HG02981 (cell line): ENCODE results near the gene MYORG.

ENCODE experiments used
- ATAC-seq: cut with Tn5 transposase; IDR thresholded peaks from one replicate; pipeline ENCODE4 v1.9.1; 2021; ENCODE audit warnings: mild to moderate bottlenecking, moderate library complexity; ENCODE audit not compliant: unreplicated experiment

MYORG gene

DNA sequence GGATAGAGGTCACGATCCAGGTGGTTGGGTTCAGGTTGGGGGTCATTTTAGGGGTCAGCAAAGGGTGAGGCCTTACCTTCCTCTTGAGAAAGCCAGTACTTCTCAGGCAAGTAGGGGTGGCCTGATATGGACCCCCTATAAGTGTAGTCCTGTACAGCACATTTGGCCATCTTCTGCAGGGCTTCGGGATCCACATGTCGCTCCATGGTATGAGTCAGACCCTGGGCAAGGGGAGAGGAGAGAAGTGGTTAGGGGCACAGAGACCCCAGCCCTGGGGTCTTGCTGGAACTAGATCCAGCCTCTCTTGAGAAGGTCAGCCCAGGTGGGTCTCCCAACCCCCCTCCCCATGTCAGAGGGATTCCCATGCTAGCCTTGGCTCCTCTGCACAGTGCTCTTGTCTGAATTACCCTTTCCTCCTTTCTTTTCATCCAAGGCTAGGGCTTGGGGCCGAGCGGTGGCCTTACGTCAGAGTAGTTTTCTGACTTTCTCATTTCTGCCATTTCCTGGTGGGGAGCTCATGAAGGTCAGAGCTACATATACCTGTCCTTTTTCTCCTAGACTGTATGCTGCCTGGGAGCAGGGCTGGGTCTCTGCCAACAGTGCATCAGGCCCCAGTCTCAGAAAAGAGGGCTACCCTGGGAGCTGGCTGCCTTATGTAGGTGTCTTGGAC, 9.0 kb upstream of the MYORG start:
- ATAC-seq, result no peak

DNA sequence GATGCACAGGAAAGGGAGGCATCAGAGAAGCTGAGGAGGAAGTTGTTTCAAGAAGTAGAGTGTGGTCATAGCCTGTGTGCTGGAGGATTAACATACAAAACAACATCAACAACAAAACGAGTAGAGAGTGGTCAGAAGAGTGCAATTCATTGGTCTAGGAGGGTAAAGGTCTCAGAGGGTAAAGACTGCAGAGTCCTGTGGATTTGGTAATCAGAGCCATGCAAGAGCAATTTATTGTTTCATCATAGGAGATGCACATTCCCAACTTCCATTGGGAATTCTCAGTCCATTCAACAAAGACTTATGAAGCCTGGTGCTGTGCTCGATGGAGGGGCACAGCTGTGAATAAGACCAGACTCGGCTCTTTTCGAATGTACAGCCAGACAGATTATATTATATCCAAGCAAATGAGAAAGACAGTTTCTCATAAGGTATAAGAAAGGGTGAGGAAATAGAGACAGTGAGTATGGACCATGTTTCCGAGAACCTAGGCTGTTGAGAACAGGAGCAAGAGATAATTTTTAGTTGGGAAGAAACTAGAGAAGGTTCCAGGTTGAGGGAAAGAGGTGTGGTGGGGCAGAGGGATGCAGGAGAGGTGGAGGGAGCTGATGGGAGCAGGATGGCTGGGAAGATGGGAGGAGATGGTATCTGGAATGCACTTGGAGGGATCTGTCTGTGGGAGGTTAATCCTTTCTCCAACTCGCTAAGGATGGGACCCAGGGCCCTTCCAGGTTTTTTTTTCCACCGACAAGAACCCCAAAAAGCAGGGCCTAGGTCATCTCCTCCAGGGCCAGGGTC, 7.9 kb upstream of the MYORG start:
- no peak for ATAC-seq

DNA sequence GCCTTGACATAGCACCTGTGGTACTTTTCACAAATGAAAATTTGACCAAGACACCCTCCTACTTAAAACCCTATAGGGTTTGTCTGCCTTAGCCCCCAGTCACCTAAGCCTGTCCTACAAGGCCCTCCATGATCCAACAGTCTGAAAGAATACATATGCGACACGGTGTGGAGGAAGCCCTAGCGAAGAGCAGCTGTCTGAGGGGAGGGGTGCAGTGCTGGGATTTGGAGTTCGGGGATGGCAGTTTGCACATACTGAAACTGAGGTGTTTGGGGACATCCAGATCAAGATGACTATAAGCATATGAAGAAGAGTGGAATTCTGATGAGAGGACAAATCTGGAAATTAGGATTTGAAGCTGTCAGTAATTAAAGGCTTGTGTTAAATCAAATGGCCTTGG, 7.2 kb upstream of the MYORG start:
- no peak for ATAC-seq

DNA sequence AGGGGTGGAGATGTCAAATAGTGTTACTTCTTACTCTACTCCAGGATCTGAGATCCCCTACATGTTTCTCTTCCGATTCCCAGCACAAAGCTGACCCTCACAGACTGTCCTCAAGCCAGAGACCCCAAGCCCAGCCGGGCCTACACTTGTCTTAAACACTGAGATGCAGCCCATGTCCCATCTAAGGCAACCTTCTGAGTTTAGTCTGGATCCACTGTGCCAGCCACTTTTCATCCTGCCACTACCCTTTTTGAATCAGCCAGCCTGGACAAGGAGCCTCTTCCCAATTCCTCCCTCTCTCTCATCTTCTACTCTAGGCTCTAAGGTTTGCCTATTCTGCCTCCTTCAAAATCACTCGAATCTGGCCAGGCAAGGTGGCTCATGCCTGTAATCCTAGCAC, 6.2 kb upstream of the MYORG start:
- no peak for ATAC-seq

DNA sequence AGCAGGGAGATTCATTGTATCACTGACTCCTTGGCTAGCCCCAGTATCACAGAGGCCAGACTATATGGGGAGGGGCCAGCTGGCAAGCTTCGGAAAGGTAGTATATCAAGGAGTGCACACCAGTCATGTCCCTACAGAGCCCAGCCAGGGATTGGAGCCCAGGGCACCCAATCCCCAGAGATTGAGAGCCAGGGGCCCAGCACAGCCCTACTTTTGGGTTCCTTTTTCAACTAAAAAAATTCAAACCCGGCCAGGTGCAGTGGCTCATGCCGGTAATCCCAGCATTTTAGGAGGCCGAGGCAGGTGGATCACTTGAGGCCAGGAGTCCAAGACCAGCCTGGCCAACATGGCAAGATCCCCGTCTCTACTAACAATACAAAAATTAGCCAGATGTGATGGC, 5.4 kb upstream of the MYORG start:
- no peak for ATAC-seq

DNA sequence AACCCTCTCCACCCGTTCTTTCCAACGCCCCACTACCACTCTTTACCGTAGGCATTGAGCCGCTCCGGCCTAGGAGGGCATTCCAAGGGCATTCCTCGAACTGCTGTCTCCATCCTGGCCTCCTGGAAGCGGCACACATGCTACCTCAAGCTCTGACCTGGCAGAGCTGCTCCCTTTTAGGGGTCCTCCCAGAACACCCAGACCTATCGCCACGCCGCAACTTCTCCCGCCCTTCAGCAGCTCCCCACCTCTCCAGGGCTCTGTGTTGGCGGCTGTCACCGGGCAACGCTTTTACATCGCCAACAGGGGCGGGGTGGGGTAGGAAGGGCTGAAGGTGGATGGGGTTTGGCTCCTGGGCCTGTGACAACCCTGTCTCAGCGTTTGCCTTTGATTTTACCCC, 4.6 kb upstream of the MYORG start:
- no peak for ATAC-seq

DNA sequence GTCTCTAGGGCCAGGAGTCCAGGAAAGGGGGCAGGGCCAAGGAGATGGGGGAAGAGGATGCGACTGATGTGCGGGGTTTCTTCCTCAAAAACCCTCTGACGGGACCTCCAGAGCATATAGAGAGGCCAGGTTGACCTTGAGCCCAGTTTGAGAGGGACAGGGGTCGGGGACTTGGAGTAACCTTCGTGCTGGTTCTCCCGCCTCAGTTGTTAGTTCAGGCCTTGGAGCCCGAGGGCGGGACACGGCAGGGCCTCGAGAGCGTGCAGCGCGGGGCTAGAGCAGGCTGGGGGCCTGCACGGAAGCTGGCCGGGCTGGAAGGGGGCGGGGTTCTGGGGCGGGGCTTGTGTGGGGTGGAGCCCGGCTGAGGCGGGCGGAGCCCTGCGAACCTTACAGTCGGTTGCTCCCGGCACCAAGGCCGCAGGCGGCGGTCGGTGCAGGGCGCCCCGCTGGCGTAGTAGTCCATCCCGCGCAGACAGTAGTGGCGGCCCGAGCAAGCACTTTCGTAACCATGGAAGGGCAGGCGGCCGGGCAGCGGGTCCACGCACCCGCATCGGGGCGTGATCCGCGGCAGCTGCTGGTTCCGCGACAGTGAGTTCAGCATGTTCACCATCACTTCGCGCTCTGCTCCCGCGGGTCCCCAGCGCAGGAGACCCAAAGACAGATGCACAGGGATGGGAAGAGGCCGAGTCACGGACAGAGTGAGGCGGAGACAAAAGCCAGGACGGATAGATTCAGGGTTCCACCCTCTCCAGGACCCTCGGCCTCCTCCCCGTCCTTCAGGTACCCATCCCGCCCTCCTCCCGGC, 4.0 kb upstream of the MYORG start:
- no peak for ATAC-seq

DNA sequence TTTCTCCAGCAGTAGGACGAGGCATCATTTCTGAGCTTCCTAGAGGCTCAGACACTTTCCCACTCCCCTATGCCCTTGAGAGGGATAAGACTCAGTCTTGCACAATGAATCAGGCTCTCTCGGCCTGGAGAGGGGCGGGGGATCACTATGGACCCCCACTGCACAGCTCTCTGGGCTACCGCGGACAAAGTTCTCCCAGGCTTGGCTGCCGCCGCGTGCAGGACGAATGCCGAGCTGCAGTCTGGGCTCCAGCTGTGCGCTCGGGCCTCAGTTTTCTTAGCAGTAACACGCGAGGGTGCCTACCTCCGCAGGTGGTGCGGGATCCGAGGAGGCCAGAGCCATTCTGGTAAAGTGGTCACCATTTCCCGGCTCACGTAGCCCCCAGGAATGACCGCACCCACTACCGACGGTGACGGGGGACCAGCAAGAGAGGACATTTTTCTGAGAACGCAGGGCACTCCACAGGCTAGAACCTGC, 3.4 kb upstream of the MYORG start:
- no peak for ATAC-seq

DNA sequence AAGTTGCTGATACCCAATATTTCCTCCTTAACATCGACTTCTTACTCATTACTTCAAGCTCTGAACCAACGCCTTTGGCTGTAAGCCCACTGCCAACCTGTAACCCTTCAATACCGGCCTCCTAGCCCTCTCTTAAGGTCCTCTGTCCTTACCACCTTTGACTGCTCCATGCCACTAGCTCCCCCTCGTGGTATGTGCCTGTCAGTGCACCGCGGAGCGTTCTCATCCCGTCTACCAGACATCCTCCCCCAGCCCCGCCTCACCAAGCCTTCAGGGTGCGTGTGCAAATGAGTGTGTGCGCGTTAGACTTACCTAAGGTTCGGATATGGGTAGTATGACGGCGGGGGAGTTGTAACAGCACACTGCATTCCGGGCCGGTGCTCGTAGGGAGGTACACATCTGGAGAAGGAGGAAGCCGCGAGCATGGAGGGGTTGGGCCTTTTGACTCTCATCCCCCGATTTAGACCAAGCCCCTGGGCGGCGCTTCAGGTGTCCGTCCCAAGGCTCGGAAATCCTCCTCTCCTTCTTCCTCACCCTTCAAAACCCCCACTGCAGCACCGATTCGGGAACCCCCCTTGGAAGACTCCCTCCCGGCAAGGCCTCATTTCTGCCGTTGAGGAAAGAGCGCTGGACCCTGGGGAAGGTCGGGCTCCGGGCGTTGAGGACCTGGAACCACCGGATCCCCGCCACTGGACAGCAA, 2.8 kb upstream of the MYORG start:
- no peak for ATAC-seq

DNA sequence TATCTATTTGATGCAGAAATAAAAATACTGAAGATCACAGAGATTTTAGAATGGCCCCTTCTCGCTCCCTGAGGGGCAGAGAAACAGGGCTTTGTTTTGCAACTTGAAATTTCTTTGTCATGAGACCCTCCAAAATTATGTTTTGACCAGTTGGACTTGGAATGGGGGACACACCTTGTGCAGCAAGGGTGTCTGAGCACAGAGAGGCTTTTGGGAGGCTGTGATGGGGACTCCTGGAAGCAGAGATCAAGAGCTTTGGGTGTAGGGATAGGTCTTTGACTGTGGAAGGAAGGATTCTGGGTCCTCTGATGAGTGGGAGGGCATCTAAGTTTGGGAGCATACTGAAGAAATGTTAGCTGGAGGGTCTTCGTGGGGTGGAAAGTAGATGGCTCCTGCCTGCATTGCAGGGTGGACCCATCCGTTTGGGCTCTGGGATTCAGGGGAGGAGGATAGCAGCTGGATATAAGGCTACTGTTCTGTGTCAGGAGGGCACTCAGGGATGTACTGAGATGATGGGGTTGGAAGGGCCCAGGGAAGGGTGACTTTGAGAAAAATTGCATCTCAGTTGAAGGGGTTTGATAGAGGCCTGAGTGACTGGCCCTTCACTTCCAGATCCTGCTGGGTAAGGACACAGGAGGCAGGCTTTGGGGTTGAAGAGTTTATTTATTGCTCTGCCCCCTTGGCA, 1.8 kb upstream of the MYORG start:
- ATAC-seq, result no peak

DNA sequence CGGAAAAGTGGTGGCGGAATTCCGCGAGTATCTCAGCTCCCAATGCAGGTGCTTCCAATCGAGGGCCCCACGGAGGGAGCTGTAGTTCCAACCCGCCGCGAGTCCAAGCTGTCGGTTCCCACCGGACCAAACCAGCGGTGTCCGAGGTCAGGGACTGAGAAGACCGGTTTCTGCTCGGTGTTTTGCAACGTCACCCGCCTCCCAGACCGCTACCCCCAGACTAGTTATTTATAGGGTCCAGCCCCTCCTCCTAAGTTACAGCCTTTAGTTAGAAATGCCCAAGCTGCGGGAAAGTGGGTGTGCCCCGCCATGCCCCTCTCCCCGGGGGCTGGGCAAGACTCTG, 677 bp upstream of the MYORG start:
- no peak for ATAC-seq

DNA sequence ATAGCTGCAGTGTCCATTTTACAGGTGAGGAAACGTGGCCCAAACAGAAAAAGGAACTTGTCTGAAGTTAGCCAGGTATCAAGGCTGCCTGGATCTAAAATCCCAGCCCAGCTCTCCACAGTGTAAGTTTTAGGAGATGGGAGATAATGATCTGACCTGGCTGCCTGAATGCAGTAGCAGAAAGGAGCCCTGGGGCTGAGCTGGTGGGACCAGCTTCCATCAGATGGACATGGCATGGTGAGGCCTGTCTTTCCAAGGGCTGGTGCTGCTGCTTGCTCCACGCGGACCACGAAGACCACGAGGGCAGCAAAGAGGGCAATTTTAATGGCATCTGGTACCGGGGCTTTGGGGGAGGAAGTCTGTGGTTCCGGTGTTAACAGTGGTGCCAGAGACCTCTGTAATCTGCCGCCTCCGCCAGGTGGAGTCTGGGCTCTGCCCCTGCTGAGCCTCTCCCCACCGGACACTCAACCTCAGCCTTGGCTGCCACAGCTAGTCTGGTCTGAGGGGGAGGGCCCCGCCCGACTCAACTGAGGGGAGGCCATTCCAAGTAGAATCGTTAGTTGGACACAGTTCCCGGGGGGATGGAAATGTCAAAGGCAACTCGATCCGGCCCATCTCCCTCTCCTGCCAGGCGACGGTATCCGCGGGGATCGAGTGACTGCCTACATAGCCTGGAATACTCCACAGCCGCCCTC, 650 bp downstream of the MYORG start:
- no peak for ATAC-seq

DNA sequence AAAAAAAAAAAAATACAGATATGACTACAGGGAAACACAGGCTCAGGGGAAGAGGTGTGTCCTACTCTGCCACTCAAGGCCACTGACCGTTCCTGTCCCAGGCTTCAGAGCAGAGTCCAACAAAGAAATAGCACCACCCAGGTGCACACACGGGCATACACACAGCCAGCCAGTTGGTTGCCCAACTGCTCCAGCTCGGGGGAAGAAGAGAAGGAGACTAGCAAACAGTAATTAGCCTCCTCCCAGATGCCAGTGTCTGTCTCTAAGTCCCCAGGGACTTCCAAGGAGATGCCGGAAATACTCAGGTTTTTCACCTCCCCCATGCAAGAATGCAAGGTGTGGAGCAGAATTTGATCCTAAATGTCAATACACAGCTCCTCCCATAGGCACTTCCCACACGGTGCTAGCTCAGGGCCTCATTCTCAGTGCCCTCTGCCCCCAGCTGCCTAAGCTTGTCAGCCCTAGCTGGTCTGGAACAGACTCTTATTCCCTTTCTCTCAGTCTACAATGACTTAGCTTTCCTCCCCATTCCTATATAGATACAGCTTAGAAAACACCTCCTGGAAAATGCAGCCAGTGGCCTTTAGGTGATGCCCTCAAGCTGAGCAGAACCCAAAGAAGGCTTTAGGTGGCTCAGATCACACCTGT, 1.7 kb downstream of the MYORG start:
- no peak for ATAC-seq

DNA sequence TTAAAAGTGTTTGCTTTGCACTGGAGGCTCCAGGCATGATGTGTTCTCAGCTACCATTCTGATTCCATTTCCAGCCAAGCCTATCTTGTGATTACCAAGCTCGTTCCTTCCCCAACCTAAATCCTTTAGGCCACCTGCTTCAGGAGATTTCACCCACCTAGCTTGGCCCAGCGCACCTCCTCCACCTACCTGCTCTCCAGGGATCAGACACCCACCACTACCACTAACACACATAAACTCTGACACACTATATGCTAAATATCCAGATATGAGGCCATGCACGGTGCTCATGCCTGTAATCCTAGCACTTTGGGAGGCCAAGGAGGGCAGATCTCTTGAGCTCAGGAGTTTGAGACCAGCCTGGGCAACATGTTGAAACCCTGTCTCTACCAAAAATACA, 2.4 kb downstream of the MYORG start:
- ATAC-seq, result no peak

DNA sequence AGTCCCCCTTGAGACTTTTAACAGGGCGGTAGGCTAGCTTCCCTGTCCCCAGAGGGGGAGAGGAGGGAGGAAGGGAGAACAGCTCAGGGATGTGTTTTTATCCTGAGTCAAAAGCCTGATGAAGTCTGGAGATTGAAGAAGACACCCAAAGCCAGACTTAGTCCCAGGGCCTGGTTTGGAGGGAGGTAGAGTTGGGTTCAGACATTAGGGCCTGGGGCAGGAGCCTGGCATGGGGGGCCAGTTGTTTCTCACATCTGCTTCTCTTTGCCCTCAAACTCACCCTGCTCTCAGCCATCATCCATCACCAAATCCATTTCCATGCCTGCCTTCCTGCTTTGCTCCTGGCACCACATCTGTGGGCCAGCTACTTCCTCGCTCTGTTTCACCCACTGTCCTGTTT, 2.9 kb downstream of the MYORG start:
- no peak for ATAC-seq

DNA sequence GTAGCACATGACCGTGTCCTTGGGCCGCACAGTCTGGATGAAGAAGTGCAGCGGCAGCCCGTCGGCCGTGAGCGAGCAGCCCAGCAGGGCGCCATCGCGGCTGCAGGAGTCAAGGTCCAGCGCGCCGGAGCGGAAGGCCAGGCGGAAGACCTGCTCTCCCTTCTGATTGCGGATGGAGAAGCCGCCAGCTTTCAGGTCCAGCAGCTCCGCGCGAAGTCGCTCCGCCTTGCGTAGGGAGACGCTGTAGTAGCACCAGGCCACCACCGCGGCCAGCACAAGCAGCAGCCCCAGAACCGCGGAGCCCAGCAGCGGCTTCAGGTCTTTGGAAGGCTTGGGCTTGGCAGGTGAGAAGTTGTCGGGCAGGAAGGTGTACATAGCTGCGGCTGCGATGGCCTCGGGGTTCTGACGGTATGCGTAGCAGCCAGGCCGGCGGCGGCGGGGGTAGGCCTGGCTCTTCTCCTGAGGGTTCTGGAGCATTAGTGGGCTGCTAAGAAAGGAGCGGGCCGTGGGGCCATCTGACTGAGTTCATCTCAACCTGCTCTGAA, 4.2 kb downstream of the MYORG start:
- ATAC-seq, result no peak

DNA sequence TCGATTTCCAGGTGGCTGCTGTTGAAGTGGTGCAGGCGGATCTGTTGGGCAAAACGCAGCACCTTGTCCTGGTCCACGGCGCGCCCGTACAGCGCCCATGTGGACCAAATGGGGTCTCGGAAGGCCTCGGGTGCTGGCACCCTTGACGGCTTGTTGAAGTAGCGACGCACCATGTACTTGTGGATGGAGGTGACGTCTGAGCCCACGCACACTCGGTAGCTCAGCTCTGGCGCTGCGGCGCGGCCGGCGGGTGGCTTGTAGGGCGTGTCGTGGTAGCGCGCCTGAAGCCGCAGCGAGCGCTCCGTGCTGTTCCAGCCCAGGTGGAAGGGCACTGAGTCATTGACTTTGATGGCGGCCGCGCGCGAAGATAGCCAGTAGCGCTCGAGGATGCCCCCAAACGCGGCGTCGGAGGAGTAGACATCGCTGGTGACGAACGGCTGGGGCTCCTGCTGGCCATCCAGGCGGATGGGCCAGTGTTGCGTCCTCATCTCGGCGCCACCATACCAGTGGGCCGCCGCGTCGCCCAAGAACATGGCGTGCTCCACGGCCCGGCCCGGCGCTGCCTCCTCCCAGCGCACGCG, 4.7 kb downstream of the MYORG start:
- ATAC-seq, result no peak

DNA sequence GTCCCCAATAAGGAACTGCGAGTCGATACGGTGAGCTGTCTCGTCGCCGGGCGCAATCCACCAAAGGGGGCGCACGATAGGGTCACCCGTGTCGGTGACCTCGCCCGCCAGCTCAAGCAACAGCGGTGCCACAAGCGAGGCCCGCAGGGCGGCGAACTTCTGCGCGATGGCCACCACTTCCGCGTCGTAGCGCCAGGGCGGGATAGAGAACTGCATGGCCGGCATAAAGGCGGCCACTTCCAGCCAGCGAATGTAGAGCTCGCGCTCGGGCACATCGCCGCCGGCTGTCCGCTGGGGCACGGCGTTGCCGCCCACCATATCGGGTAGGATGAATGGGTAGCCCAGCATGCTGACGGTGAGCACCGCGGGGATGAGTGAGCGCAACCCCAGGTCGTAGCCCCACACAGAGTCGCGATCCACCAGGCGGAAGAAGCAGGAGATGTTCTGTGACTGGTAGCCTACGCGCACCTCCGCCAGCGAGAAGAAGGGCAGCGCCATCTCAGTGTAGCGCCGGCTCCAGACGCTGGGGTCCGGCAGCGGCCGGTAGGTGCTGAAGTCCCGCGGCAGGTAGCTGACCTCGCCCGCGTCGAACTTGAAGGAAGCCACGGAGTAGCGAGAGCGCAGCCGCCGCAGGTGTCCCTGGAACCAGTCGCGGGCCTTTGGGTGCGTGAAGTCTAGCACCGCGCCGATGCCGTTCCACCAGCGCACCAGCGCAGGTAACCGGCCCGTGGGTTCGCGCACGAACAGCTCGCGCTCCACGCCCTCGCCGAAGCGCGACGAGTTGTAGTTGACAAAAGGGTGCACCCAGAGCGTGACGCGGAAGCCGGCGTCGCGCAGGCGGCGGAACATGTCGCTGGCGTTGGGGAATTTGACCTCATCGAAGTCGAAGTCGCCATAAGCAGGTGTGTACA, 5.5 kb downstream of the MYORG start:
- no peak for ATAC-seq
